Stimulated activated CD8-positive, alpha-beta memory T cell treated with anti-CD3 and anti-CD28 coated beads, Interleukin-15, amount 100 ng/mL, for 1 hour (primary cell): ENCODE results near the gene ZNF768.
"Not testable (repeated sequence)": the region's sequence is repeated elsewhere in the genome, so short reads cannot be mapped to it uniquely, and the experiment has no call there.

Source experiments
- DNase-seq: peaks from one replicate; pipeline ENCODE4 v3.0.0-alpha.2; 2020; ENCODE audit warnings: low read depth

Gene ZNF768

GRCh38 chr16:30510376-30510938, 15.9 kb downstream of the ZNF768 start:
- DNase-seq, result no peak

DNA sequence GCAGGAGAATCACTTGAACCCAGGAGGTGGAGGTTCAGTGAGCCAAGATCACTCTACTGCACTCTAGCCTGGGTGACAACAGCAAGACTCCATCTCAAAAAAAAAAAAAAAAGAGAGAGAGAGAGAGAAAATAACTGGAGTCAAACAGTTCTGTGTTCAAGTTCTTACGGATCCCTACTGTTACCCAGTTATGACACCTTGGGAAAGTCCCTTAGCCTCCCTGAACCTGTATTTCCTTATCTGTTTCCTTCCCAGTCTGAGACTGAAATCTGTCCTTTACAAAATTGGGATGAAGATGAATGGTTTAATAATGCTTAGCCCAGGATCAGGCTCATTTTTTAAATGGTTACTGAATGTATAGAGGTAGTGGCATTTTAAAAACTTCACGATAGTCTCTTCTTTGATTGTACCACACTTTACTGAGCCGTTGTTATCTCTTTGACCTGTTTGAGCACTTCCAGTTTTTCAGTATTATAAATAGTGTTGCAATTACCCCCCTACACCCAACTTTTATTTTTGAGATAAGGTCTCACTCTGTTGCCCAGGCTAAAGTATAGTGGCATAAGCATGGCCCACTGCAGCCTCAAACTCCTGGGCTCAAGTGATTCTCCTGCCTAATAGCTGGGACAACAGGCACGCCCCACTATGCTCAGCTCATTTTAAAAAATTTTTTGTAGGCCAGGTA, 17.1 kb downstream of the ZNF768 start:
- DNase-seq, result no peak

- no peak for DNase-seq
Measured at GRCh38 chr16:30503403-30504296, 22.7 kb downstream of the ZNF768 start.

- no peak for DNase-seq
Measured at GRCh38 chr16:30499284-30499683, 27.1 kb downstream of the ZNF768 start.

DNA sequence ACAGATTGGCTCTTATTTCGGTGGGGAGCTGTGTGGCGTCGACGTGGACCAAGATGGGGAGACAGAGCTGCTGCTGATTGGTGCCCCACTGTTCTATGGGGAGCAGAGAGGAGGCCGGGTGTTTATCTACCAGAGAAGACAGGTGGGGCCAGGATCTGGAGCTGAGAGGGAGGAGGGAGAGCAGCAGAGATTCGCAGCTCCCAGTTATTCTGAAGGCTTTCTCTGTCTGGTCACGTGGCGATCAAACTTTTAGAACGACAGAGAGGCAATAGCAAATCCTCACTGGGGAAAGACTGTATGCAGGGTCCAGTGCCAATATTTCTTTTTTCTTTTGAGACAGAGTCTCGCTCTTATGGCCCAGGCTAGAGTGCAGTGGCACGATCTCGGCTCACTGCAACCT, 31.7 kb downstream of the ZNF768 start:
- no peak for DNase-seq

- no peak for DNase-seq
Measured at GRCh38 chr16:30493941-30494488, 32.4 kb downstream of the ZNF768 start.

DNA sequence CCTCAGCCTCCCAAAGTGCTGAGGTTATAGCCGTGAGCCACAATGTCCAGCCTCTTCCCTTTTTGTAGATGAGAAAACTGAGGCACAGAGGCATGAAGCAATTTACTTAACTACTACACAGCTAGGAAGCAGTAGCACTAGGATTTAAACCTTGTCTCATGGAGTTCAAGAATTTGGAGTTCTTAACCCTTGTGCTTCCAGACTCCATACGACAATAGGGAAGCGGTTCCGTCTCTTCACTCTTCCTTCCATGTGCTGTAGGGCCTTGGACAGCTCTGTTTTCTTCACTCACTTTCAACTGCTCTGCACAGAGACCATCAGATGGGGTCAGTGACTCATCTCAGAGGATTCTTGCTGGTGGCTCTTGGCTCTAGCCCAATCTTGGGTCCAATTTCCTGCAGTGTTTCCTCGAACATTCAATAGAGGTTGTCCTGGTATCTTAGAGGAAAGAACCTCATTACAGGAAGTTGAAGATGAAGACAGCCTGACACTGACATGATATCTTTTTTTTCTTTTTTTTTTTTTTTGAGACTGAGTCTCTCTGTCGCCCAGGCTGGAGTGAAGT, 34.5 kb downstream of the ZNF768 start:
- peak; percentile 14 for DNase-seq

DNA sequence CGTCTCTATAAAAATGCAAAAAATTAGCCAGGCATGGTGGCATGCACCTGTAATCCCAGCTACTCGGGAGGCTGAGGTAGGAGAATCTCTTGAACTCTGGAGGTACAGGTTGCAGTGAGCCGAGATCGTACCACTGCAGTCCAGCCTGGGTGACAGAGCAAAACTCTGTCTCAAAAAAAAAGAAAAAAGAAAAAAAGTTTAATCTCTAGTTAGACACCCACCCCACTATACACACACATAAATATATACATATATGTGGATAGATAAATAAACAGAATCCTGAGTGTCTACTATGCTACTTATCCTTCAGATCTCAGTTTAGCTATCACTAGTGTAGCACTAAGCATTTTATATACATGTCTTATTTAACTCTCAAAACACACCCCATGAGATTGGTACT, 35.1 kb downstream of the ZNF768 start:
- DNase-seq, result no peak

DNA sequence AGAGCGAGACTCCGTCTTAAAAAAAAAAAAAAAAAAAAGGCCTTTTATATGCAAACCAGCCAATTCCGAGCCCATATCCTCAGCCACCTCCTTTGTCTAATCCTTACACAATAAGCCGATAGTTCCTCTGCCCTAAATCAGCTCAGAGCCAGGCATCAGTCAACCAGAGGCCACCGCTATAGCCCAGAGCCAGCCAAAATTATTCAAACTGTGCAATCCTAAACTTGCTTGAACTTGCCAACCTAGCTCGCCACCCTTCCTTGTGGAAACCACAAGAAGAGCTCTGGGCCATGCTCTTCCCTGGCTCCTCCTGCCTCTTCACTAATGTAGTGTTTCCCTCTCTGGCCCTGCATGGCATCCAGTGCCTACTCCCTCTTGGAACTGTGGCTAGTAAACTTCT, 36.2 kb downstream of the ZNF768 start:
- DNase-seq, result no peak

DNA sequence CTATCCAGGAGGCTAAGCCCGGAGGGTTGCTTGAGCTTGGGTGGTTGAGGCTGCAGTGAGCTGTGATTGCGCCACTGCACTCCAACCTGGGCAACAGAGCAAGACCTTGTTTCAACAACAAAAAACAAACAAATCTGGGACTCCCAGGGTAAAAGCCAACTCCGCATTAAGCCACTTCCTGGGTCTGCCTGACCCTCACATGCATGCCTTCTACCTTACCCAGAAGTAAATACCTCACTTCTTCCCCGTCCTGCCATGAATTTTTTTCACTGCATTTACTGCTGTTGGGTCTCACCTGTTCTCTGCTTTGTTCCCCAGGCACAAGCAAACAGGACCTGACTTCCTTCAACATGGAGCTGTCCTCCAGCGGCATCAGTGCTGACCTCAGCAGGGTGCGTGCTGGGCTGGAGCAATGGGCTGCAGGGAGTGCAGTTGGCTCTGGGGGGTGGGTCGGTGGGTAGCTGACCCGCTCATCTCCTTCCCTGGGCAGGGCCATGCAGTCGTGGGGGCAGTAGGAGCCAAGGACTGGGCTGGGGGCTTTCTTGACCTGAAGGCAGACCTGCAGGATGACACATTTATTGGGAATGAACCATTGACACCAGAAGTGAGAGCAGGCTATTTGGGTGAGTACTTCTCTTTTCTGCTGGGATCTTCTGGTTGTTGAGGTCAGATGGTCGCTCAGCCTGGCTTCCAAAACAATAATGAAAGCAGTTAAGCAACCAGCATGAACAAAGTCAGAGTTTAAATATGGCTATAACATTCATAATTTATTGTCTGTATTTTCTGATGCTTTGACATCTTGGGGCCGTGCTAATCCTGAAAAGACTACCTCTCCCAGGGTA, 37.4 kb downstream of the ZNF768 start:
- no peak for DNase-seq

DNA sequence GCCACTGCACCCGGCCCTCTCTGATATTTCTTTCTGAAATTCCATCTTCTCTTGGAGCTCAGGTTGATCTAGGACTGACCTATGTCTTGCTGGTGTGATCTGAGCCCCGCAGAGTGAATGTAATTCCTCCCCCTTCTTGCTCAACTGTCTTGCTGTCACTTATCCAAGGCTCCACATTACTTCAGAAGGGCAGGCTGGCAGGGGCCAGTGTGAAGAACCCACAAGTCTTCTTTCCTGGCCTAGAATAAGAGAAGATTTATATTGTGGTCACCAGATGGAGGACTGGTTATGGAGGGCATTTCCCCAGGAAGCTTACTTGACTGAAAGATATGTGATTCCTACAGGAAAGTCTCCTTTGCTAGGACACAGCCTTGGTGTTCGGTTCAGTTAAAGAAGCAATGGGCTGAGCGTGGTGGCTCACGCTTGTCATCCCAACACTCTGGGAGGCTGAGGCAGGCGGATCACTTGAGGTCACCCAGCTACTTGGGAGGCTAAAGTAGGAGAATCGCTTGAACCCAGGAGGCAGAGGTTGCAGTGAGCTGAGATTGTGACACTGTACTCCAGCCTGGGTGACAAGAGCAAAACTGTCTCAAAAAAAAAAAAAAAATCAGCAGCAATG, 40.4 kb downstream of the ZNF768 start:
- no peak for DNase-seq

- no peak for DNase-seq
Measured at GRCh38 chr16:30484887-30485286, 41.5 kb downstream of the ZNF768 start.

GRCh38 chr16:30482366-30482765, 44.0 kb downstream of the ZNF768 start:
- no peak for DNase-seq

DNA sequence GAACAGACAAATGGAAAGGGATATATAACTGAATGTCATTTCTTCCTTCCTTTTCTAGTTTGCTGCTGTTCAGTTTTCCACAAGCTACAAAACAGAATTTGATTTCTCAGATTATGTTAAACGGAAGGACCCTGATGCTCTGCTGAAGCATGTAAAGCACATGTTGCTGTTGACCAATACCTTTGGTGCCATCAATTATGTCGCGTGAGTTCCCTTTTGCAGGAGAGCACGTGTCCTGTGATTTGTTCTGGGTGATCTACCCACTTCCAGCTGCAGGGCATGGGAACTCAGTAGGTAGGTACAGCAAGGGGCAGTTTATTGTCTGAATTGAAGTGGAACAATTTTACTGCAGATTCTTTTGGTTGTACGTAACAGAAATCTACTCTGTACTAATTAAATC, 45.0 kb downstream of the ZNF768 start:
- DNase-seq, result no peak

DNA sequence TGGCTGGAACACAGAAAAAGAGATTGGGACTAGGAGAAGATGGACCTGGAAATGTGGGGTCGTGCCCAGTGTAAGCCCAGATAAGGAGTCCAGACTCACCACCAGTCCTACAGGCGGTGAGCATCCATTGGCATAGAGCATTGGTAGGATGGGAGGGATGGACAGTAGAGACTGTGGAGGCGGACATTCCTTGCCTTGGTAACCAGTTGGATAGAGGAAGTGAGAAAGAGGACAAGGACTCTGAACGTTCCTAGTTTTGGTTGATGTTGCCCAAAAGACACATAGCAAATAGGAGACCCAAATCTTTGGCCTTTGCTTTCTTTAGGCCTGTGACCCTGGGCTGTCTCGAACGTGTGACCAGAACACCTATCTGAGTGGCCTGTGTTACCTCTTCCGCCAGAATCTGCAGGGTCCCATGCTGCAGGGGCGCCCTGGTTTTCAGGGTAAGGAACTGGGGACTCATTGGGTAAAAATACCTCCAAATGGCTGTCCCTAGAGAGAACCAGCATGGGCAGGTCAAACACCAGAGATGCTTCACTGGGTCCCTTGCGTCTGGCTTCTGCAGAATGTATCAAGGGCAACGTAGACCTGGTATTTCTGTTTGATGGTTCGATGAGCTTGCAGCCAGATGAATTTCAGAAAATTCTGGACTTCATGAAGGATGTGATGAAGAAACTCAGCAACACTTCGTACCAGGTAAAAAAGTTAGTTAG, 47.4 kb downstream of the ZNF768 start:
- DNase-seq, result no peak

DNA sequence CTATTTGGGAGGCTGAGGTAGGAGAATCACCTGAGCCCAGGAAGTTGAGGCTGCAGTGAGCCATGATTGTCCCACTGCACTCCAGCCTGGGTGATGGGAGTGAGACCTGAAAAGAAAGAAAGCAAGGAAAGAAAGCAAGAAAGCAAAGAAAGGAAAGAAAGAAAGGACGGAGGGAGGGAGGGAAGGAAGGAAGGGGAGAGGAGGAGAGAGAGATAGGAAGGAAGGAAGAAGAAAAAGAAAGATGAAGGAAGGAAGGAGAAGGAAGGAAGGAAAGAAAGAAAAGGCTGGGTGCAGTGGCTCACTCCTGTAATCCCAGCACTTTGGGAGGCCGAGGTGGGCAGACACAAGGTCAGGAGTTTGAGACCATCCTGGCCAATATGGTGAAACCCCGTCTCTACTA, 48.6 kb downstream of the ZNF768 start:
- DNase-seq, result not testable (repeated sequence)

DNA sequence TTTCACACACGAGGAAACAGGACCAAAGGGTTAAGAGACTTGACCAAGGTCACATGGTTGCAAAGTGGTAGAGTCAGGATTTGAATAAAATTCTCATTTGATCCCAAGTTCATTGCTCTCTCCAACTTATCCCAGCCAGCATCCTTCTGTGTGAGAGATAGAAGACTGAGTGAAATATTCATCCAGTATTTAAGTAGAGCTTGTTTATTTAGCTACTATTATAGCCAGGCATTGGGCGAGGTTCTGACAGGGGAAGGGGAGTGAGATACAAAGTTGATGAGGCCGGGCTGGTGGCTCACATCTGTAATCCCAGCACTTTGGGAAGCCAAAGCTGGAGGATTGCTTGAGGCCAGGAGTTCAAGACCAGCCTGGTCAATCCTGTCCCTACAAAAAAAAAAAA, 49.4 kb downstream of the ZNF768 start:
- no peak for DNase-seq

GRCh38 chr16:30474684-30475083, 51.7 kb downstream of the ZNF768 start:
- no peak for DNase-seq

- no peak for DNase-seq
Measured at GRCh38 chr16:30474074-30474452, 52.3 kb downstream of the ZNF768 start.
